Right hindlimb (tissue), 1 donor: ENCODE measurements around the gene TIAM1.
A peak's percentile ranks its signal among the peaks of the same experiment; 100 is the strongest.

Experiments used
- DNase-seq: peaks from one replicate; pipeline ENCODE4 v3.0.0-alpha.2; 2018

The TIAM1 gene

GRCh38 chr21:31282095-31282709, 61.9 kb downstream of the TIAM1 start:
- no peak for DNase-seq

- no peak for DNase-seq
Measured at GRCh38 chr21:31281561-31281960, 62.5 kb downstream of the TIAM1 start.

GRCh38 chr21:31279986-31280385, 64.1 kb downstream of the TIAM1 start:
- no peak for DNase-seq

GRCh38 chr21:31279214-31279613, 64.8 kb downstream of the TIAM1 start:
- no peak for DNase-seq

GRCh38 chr21:31278511-31279130, 65.4 kb downstream of the TIAM1 start:
- DNase-seq, result no peak

GRCh38 chr21:31276663-31277062, 67.4 kb downstream of the TIAM1 start:
- no peak for DNase-seq

- DNase-seq, result no peak
Measured at GRCh38 chr21:31275901-31276300, 68.2 kb downstream of the TIAM1 start.

- no peak for DNase-seq
Measured at GRCh38 chr21:31273278-31273677, 70.8 kb downstream of the TIAM1 start.

GRCh38 chr21:31268090-31268489, 76.0 kb downstream of the TIAM1 start:
- DNase-seq, result no peak

GRCh38 chr21:31267644-31268043, 76.4 kb downstream of the TIAM1 start:
- DNase-seq, result no peak

- DNase-seq, result peak; percentile 82
Measured at GRCh38 chr21:31266241-31266640, 77.8 kb downstream of the TIAM1 start.

- peak; percentile 48 for DNase-seq
Measured at GRCh38 chr21:31265366-31266013, 78.6 kb downstream of the TIAM1 start.

- DNase-seq, result no peak
Measured at GRCh38 chr21:31264574-31264973, 79.5 kb downstream of the TIAM1 start.

- peak; percentile 30 for DNase-seq
Measured at GRCh38 chr21:31262728-31263127, 81.3 kb downstream of the TIAM1 start.

GRCh38 chr21:31261759-31262158, 82.3 kb downstream of the TIAM1 start:
- DNase-seq, result no peak

GRCh38 chr21:31260790-31261189, 83.3 kb downstream of the TIAM1 start:
- DNase-seq, result no peak

- DNase-seq, result no peak
Measured at GRCh38 chr21:31258073-31258472, 86.0 kb downstream of the TIAM1 start.

- DNase-seq, result no peak
Measured at GRCh38 chr21:31257265-31257664, 86.8 kb downstream of the TIAM1 start.

- DNase-seq, result peak; percentile 52
Measured at GRCh38 chr21:31255896-31256295, 88.2 kb downstream of the TIAM1 start.

- DNase-seq, result no peak
Measured at GRCh38 chr21:31255036-31255435, 89.0 kb downstream of the TIAM1 start.

GRCh38 chr21:31254131-31254530, 89.9 kb downstream of the TIAM1 start:
- DNase-seq, result no peak

- DNase-seq, result no peak
Measured at GRCh38 chr21:31253684-31254083, 90.4 kb downstream of the TIAM1 start.

GRCh38 chr21:31252611-31253010, 91.5 kb downstream of the TIAM1 start:
- no peak for DNase-seq

- DNase-seq, result no peak
Measured at GRCh38 chr21:31252091-31252490, 92.0 kb downstream of the TIAM1 start.
